ENCODE measurements around the gene TMEM243.
"Not testable (repeated sequence)": the region's sequence is repeated elsewhere in the genome, so short reads cannot be mapped to it uniquely, and the experiment has no call there.

TMEM243 gene, protein sequence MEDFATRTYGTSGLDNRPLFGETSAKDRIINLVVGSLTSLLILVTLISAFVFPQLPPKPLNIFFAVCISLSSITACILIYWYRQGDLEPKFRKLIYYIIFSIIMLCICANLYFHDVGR

DNA sequence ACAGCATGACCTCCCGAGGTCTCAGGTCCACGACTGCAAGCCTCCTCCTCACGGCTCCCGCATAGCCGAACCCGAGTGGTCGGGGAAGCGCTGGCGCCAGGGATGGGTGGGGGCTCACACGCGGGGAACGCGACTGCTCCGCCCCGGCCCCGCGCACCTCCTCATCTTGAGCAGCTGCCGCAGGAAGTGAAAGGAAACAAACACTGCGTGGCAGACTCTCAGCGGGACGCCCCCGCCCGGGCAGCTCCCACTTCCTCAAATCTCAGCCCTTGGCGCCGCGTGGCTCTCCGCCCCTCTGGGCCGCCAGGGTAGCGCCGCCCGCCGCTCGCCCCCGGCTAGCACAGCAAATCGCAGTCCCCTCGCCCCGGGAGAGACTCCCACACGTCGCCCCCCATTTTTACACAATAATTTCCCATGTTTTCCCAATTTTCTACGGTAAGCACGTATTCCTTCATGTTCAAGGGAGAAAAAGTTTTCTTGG is at the start of gene TMEM243:
TSS of gene TMEM243 (minus strand) at position 188 of the 481 bp plus-strand sequence. CDS start 229 bp downstream, outside the sequence.
- Histone ChIP-seq H3K4me3 (ENCODE audit: low read depth in 1 of 5, low read length in 5 of 5) (peak within 1 kb of the TSS; percentile 90 to 98 (median 96)), H3K9ac (ENCODE audit: low read length in 5 of 5) (peak within 1 kb of the TSS; percentile 32 to 87 (median 80)), H3K4me1 (ENCODE audit: control insufficient read depth in 5 of 5, insufficient read depth in 5 of 5, low read length in 5 of 5) (peaks cover 6 to 49% (median 34%) of the 10 kb centered on the region in 5 donors), H3K9me3 (ENCODE audit: control insufficient read depth in 5 of 5, low read length in 5 of 5) (no peaks in the 10 kb centered on the region), H3K27me3 (ENCODE audit: control insufficient read depth in 5 of 5, insufficient read depth in 4 of 5, low read length in 5 of 5) (peaks cover 0 to 3% (median 0%) of the 10 kb centered on the region in 5 donors), H3K27ac (ENCODE audit: low read depth, low read length) (peak within 1 kb of the TSS; percentile 88), H3K36me3 (ENCODE audit: control insufficient read depth in 5 of 5, insufficient read depth in 5 of 5, low read length in 5 of 5) (no peaks in the 10 kb centered on the region)

DNA sequence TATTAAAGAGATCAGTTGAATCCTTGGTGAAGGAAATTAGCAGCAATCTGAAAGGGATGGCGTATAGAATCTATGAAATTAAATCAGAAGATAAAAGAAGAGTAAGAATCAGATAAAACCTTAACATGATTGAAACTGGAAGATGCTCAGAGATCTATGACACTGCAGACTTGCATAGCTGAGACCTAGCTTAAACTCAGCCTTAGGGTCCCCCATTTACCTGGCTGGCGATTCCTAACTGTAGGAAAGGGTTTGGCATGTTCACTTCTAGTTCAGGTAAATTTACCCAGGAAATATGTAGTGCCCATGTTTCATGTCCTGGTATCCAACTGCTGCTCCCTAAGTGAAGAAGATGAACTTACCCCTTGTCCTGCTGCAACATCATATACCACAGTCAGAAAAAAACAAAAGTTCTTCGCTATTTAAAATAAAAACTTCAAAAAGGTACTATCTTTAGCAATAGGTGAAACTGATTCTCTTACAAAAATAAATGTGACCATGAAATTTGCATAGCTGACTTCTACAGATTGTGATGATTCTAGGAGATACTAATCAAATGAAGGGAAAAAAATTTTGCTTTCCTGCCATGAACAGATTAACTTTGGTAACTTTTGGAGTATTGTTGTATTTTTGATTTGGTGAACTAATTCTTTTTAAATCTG is 47.8 kb upstream of the TMEM243 start:
- Histone ChIP-seq H3K27me3 (ENCODE audit: control insufficient read depth in 5 of 5, insufficient read depth in 4 of 5, low read length in 5 of 5) (no peaks in the 10 kb centered on the region), H3K9me3 (ENCODE audit: control insufficient read depth in 5 of 5, low read length in 5 of 5) (peaks cover 0 to 3% (median 0%) of the 10 kb centered on the region in 5 donors), H3K9ac (ENCODE audit: low read length in 5 of 5) (no peak overlapping the region)

DNA sequence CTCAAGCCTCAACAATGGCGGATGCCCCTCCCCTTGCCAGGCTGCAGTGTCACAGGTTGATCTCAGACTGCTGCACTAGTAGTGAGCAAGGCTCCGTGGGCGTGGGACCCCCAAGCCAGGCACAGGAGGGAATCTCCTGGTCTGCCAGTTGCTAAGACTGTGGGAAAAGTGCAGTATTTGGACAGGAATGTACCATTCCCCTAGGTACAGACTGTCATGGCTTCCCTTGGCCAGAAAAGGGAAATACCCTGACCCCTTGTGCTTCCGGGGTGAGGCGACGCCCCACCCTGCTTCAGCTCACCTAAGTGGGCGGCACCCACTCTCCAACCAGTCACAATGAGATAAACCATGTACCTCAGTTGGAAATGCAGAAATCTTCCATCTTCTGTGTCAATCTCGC is 44.0 kb upstream of the TMEM243 start:
- Histone ChIP-seq H3K4me1 (ENCODE audit: control insufficient read depth in 5 of 5, insufficient read depth in 5 of 5, low read length in 5 of 5) (no peaks in the 10 kb centered on the region), H3K4me3 (ENCODE audit: low read depth in 1 of 5, low read length in 5 of 5) (no peak overlapping the region), H3K27me3 (ENCODE audit: control insufficient read depth in 5 of 5, insufficient read depth in 4 of 5, low read length in 5 of 5) (no peaks in the 10 kb centered on the region), H3K9me3 (ENCODE audit: control insufficient read depth in 5 of 5, low read length in 5 of 5) (peaks cover 0 to 3% (median 0%) of the 10 kb centered on the region in 5 donors), H3K36me3 (ENCODE audit: control insufficient read depth in 5 of 5, insufficient read depth in 5 of 5, low read length in 5 of 5) (no peaks in the 10 kb centered on the region), H3K27ac (ENCODE audit: low read depth, low read length) (no peak overlapping the region), H3K9ac (ENCODE audit: low read length in 5 of 5) (no peak overlapping the region)

More for the DNA sequence above, 47.8 kb upstream of the TMEM243 start:
- Histone ChIP-seq H3K36me3 (ENCODE audit: control insufficient read depth in 5 of 5, insufficient read depth in 5 of 5, low read length in 5 of 5) (no peaks in the 10 kb centered on the region), H3K27ac (ENCODE audit: low read depth, low read length) (no peak overlapping the region), H3K4me3 (ENCODE audit: low read depth in 1 of 5, low read length in 5 of 5) (no peak overlapping the region), H3K4me1 (ENCODE audit: control insufficient read depth in 5 of 5, insufficient read depth in 5 of 5, low read length in 5 of 5) (no peaks in the 10 kb centered on the region)

DNA sequence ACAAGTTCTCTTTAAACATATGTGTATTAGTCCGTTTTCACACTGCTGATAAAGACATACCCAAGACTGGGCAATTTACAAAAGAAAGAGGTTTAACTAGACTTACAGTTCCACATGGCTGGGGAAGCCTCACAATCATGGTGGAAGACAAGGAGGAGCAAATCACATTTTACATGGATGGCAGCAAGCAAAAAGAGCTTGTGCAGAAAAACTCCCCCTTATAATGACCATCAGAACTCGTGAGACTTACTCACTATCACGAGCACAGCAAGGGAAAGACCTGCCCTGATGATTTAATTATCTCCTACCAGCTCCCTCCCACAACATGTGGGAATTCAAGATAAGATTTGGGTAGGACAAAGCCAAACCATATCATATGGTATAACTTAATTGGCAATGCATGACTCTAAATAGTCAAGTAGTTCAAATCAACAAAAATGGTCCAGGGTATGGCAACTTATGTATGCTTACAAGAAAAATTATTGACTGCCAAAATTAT is 34.1 kb upstream of the TMEM243 start:
- peaks cover 0 to 5% (median 0%) of the 10 kb centered on the region in 5 donors for H3K27me3 ChIP-seq (ENCODE audit: control insufficient read depth in 5 of 5, insufficient read depth in 4 of 5, low read length in 5 of 5)
- H3K4me3 ChIP-seq (ENCODE audit: low read depth in 1 of 5, low read length in 5 of 5), result no peak overlapping the region
- no peak overlapping the region for H3K9ac ChIP-seq (ENCODE audit: low read length in 5 of 5)
- no peaks in the 10 kb centered on the region for H3K9me3 ChIP-seq (ENCODE audit: control insufficient read depth in 5 of 5, low read length in 5 of 5)
- H3K36me3 ChIP-seq (ENCODE audit: control insufficient read depth in 5 of 5, insufficient read depth in 5 of 5, low read length in 5 of 5), result no peaks in the 10 kb centered on the region
- no peak overlapping the region for H3K27ac ChIP-seq (ENCODE audit: low read depth, low read length)
- no peaks in the 10 kb centered on the region for H3K4me1 ChIP-seq (ENCODE audit: control insufficient read depth in 5 of 5, insufficient read depth in 5 of 5, low read length in 5 of 5)

DNA sequence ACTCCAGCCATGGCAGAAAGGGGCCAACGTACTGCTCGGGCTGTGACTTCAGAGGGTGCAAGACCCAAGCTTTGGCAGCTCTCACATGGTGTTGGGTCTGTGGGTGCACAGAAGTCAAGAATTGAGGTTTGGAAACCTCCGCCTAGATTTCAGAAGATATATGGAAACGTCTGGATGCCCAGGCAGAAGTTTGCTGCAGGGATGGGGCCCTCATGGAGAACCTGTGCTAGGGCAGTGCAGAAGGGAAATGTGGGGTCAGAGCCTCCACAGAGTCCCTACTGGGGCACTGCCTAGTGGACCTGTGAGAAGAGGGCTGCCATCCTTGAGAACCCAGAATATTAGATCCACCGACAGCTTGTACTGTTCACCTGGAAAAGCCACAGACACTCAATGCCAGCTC is 26.1 kb upstream of the TMEM243 start:
- not testable (repeated sequence) for H3K4me3 ChIP-seq (ENCODE audit: low read depth in 1 of 5, low read length in 5 of 5); H3K4me1 ChIP-seq (ENCODE audit: control insufficient read depth in 5 of 5, insufficient read depth in 5 of 5, low read length in 5 of 5)

DNA sequence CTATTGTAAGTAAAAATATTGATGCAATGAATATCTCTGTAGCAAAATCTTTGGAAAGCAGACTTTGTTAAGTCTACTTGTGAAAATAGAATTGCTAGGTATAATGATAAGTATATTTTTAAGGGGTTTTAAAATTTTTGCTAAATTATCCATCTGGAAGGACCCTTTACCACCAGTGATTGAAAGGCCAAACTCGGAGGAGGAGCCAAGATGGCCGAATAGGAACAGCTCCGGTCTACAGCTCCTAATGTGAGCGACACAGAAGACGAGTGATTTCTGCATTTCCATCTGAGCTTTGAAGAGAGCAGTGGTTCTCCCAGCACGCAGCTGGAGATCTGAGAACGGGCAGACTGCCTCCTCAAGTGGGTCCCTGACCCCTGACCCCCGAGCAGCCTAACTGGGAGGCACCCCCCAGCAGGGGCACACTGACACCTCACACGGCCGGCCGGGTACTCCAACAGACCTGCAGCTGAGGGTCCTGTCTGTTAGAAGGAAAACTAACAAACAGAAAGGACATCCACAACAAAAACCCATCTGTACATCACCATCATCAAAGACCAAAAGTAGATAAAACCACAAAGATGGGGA is 19.0 kb upstream of the TMEM243 start:
- H3K9ac ChIP-seq (ENCODE audit: low read length in 5 of 5); H3K4me3 ChIP-seq (ENCODE audit: low read depth in 1 of 5, low read length in 5 of 5); H3K27me3 ChIP-seq (ENCODE audit: control insufficient read depth in 5 of 5, insufficient read depth in 4 of 5, low read length in 5 of 5); H3K9me3 ChIP-seq (ENCODE audit: control insufficient read depth in 5 of 5, low read length in 5 of 5); H3K36me3 ChIP-seq (ENCODE audit: control insufficient read depth in 5 of 5, insufficient read depth in 5 of 5, low read length in 5 of 5); H3K4me1 ChIP-seq (ENCODE audit: control insufficient read depth in 5 of 5, insufficient read depth in 5 of 5, low read length in 5 of 5); H3K27ac ChIP-seq (ENCODE audit: low read depth, low read length): not testable (repeated sequence)

More for the DNA sequence above, 26.1 kb upstream of the TMEM243 start:
- H3K36me3 ChIP-seq (ENCODE audit: control insufficient read depth in 5 of 5, insufficient read depth in 5 of 5, low read length in 5 of 5); H3K9me3 ChIP-seq (ENCODE audit: control insufficient read depth in 5 of 5, low read length in 5 of 5); H3K9ac ChIP-seq (ENCODE audit: low read length in 5 of 5); H3K27ac ChIP-seq (ENCODE audit: low read depth, low read length); H3K27me3 ChIP-seq (ENCODE audit: control insufficient read depth in 5 of 5, insufficient read depth in 4 of 5, low read length in 5 of 5): not testable (repeated sequence)

DNA sequence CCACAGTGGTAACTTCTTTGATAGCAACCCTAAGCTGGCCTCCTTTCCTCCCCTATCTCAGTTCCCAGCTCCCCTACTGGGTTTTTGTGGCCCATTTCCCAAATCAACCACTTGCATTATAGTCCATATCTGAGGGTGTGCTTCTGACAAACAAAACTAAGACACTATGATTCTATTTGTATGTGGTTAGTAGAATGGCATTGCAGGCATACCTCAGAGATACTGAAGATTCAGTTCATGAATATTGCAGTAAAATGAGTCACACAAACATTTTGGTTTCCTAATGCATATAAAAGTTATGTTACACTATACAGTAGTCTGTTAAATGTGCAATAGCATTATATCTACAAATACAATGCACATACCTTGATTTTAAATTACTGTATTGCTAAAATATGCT is 15.4 kb upstream of the TMEM243 start:
- Histone ChIP-seq H3K4me1 (ENCODE audit: control insufficient read depth in 5 of 5, insufficient read depth in 5 of 5, low read length in 5 of 5) (peaks cover 0 to 18% (median 5%) of the 10 kb centered on the region in 5 donors), H3K9ac (ENCODE audit: low read length in 5 of 5) (no peak overlapping the region), H3K9me3 (ENCODE audit: control insufficient read depth in 5 of 5, low read length in 5 of 5) (peaks cover 0 to 3% (median 0%) of the 10 kb centered on the region in 5 donors), H3K27ac (ENCODE audit: low read depth, low read length) (no peak overlapping the region), H3K27me3 (ENCODE audit: control insufficient read depth in 5 of 5, insufficient read depth in 4 of 5, low read length in 5 of 5) (no peaks in the 10 kb centered on the region), H3K36me3 (ENCODE audit: control insufficient read depth in 5 of 5, insufficient read depth in 5 of 5, low read length in 5 of 5) (no peaks in the 10 kb centered on the region), H3K4me3 (ENCODE audit: low read depth in 1 of 5, low read length in 5 of 5) (no peak overlapping the region)

DNA sequence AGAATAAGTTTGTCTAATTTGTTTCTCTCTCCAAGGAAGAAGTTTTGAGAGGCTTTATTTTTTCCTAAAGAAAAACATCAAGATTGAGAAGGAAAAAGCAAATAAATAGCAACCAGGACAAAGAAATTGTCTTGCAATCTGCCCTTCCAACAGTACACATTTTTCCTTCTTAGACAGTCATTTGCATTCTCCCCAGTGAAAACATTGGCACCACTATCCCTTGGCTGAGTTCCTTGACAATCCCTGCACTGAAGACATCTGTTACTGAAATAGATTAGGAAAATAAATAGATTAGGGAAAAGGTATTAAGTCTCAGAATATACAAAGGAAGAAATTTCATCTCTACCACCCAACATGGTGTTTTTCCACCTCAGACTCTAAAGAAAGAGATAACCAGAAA is 12.2 kb upstream of the TMEM243 start:
- H3K36me3 ChIP-seq (ENCODE audit: control insufficient read depth in 5 of 5, insufficient read depth in 5 of 5, low read length in 5 of 5), result no peaks in the 10 kb centered on the region
- H3K4me1 ChIP-seq (ENCODE audit: control insufficient read depth in 5 of 5, insufficient read depth in 5 of 5, low read length in 5 of 5), result peaks cover 0 to 16% (median 5%) of the 10 kb centered on the region in 5 donors
- H3K27ac ChIP-seq (ENCODE audit: low read depth, low read length), result no peak overlapping the region
- no peak overlapping the region for H3K9ac ChIP-seq (ENCODE audit: low read length in 5 of 5)
- H3K9me3 ChIP-seq (ENCODE audit: control insufficient read depth in 5 of 5, low read length in 5 of 5), result peaks cover 0 to 3% (median 0%) of the 10 kb centered on the region in 5 donors
- no peak overlapping the region for H3K4me3 ChIP-seq (ENCODE audit: low read depth in 1 of 5, low read length in 5 of 5)
- H3K27me3 ChIP-seq (ENCODE audit: control insufficient read depth in 5 of 5, insufficient read depth in 4 of 5, low read length in 5 of 5), result no peaks in the 10 kb centered on the region

DNA sequence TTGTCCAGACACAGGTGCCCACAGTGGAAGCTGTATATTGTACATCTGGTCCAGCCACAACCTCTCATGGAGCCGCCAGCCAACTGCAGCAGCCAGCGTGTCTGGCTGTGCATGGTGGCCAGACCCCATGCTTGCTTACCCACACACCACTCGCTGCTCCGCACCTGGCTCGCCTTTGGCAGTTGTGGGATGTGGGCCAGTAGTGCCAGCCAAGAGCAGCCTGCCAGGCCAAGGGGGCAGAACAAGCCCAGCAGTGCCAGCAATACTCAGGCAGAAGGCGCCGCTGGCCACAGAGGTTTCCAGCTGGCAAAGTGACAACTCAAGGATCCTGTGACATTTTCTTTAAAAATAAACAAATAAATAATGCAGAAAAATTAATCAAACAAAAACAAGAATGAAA is 11.7 kb upstream of the TMEM243 start:
- H3K27ac ChIP-seq (ENCODE audit: low read depth, low read length), result no peak overlapping the region
- H3K4me1 ChIP-seq (ENCODE audit: control insufficient read depth in 5 of 5, insufficient read depth in 5 of 5, low read length in 5 of 5), result peaks cover 0 to 12% (median 5%) of the 10 kb centered on the region in 5 donors
- H3K27me3 ChIP-seq (ENCODE audit: control insufficient read depth in 5 of 5, insufficient read depth in 4 of 5, low read length in 5 of 5), result no peaks in the 10 kb centered on the region
- no peaks in the 10 kb centered on the region for H3K36me3 ChIP-seq (ENCODE audit: control insufficient read depth in 5 of 5, insufficient read depth in 5 of 5, low read length in 5 of 5)
- H3K4me3 ChIP-seq (ENCODE audit: low read depth in 1 of 5, low read length in 5 of 5), result no peak overlapping the region
- H3K9me3 ChIP-seq (ENCODE audit: control insufficient read depth in 5 of 5, low read length in 5 of 5), result peaks cover 0 to 3% (median 0%) of the 10 kb centered on the region in 5 donors
- no peak overlapping the region for H3K9ac ChIP-seq (ENCODE audit: low read length in 5 of 5)

DNA sequence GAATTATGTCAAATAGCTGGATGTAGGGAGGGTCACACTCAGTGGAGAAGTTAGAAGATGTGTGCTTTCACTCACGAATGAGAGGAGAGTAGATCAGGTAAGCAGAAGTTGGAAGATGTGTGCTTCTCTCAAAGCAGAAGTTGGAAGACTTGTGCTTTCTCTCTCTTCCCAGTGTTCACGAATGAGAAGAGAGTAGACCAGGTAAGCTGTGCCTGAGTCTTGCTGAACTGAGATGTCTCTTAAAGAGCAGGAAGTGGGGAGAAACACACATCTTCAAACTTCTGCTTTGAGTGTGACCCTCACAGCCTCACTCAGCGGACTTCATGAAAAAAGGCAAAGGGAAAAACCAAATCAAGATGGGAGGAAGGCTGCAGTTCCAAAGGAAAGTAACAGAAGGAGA is 7.0 kb upstream of the TMEM243 start:
- H3K36me3 ChIP-seq (ENCODE audit: control insufficient read depth in 5 of 5, insufficient read depth in 5 of 5, low read length in 5 of 5), result no peaks in the 10 kb centered on the region
- H3K9ac ChIP-seq (ENCODE audit: low read length in 5 of 5), result no peak overlapping the region
- peaks cover 0 to 7% (median 5%) of the 10 kb centered on the region in 5 donors for H3K4me1 ChIP-seq (ENCODE audit: control insufficient read depth in 5 of 5, insufficient read depth in 5 of 5, low read length in 5 of 5)
- peaks cover 0 to 3% (median 0%) of the 10 kb centered on the region in 5 donors for H3K9me3 ChIP-seq (ENCODE audit: control insufficient read depth in 5 of 5, low read length in 5 of 5)
- no peak overlapping the region for H3K27ac ChIP-seq (ENCODE audit: low read depth, low read length)
- no peak overlapping the region for H3K4me3 ChIP-seq (ENCODE audit: low read depth in 1 of 5, low read length in 5 of 5)
- H3K27me3 ChIP-seq (ENCODE audit: control insufficient read depth in 5 of 5, insufficient read depth in 4 of 5, low read length in 5 of 5), result peaks cover 0 to 3% (median 0%) of the 10 kb centered on the region in 5 donors

Data from subcutaneous abdominal adipose tissue (tissue), 5 donors.